Transverse colon (tissue), 4 donors: ENCODE data around the gene PDIA2. TPM values are rescaled to one million over a fixed set of nuclear protein-coding genes. Genes with fewer than 3 reads are reported as not detected.

ENCODE experiments used
- DNase-seq: peaks from one replicate; pipeline ENCODE4 v3.0.0-alpha.2; 2019
- H3K27ac ChIP-seq, 4 donors: fragments of 200-600 bp; sonication (generic); 2 replicates each; pipeline ENCODE4 v1.5.1; 2016 to 2018; ENCODE audit warnings: inconsistent platforms in 4 of 4
- H3K27me3 ChIP-seq: fragments of 200-600 bp; sonication (generic); 2 replicates; pipeline ENCODE4 v1.5.1; 2017; ENCODE audit warnings: inconsistent platforms
- H3K36me3 ChIP-seq, 4 donors: fragments of 200-600 bp; sonication (generic); 2 replicates each; pipeline ENCODE4 v1.5.1; 2017 to 2019; ENCODE audit warnings: inconsistent platforms in 4 of 4
- H3K4me1 ChIP-seq, 4 donors: fragments of 200-600 bp; sonication (generic); 2 replicates each; pipeline ENCODE4 v1.5.1; 2017 to 2020; ENCODE audit warnings: inconsistent platforms in 4 of 4
- H3K4me3 ChIP-seq, 4 donors: fragments of 200-600 bp; sonication (generic); 1 replicate in 1 of 4; 2 replicates in 3 of 4; pipeline versions ENCODE4 v1.5.1 to v1.6.1; 2017 to 2019; ENCODE audit warnings: inconsistent platforms in 4 of 4
- H3K9me3 ChIP-seq, 2 donors: fragments of 200-600 bp; sonication (generic); 2 replicates each; pipeline ENCODE4 v1.5.1; 2017 to 2019; ENCODE audit warnings: inconsistent platforms in 2 of 2
- EP300 ChIP-seq: sonication (generic); formaldehyde crosslinking; IDR thresholded peaks from one replicate; pipeline ENCODE4 v1.6.1; 2017; ENCODE audit warnings: antibody characterized with exemption, low read depth
- POLR2A ChIP-seq: fragments of 450-650 bp; IDR thresholded peaks from one replicate; pipeline ENCODE4 v1.6.1; 2016; ENCODE audit warnings: antibody characterized with exemption, mild to moderate bottlenecking, moderate library complexity
- POLR2AphosphoS5 ChIP-seq, 3 donors: sonication (generic); formaldehyde crosslinking; IDR thresholded peaks; one replicate each; pipeline ENCODE4 v1.6.1; 2016; ENCODE audit warnings: antibody characterized with exemption in 3 of 3
- WGBS, 2 donors: methylation state at CpG; one replicate each; pipeline ENCODE4 v1.1.5; 2018; ENCODE audit warnings: low coverage in 1 of 2; 5-methylcytosine and 5-hydroxymethylcytosine counted together
- in situ Hi-C, 4 donors: fragments of 200-750 bp; cut with MboI; loops; one replicate each; pipeline versions ENCODE4 v1.15.0 to v1.15.1; 2017; ENCODE audit warnings: low sequenced_read_pairs in 3 of 4, low pct_ligation_motif_present in 1 of 4, low pct_unique_long_range_greater_than_20kb in 1 of 4
- intact Hi-C: fragments of 100-400 bp; cut with DNase I; formaldehyde crosslinking; loops from one replicate; pipeline ENCODE4 v1.15.1; 2023; ENCODE audit warnings: low total_unique reads
- total RNA-seq, 4 donors: library from RNA; depleted of rRNA; stranded (reverse); fragments of >200 nt; gene quantifications; one replicate each; pipeline ENCODE4 v1.1.0, GENCODE V29; 2016
- TF ChIP-seq, protein P1 (sequence below), 5 experiments: fragments of 200-600 bp in 3 of 5; fragments of 450-650 bp in 2 of 5; sonication (generic) in 3 of 5; IDR thresholded peaks; 1 replicate in 2 of 5; 2 replicates in 3 of 5; pipeline ENCODE4 v1.5.1; 2016 to 2017; ENCODE audit warnings: antibody characterized with exemption in 5 of 5, inconsistent platforms in 3 of 5, mild to moderate bottlenecking in 2 of 5, moderate library complexity in 1 of 5

PDIA2 gene
- total RNA-seq, 4 donors from 2014 or later = 0.55 to 2.6 (median 0.79) TPM; not detected in 1

DNA sequence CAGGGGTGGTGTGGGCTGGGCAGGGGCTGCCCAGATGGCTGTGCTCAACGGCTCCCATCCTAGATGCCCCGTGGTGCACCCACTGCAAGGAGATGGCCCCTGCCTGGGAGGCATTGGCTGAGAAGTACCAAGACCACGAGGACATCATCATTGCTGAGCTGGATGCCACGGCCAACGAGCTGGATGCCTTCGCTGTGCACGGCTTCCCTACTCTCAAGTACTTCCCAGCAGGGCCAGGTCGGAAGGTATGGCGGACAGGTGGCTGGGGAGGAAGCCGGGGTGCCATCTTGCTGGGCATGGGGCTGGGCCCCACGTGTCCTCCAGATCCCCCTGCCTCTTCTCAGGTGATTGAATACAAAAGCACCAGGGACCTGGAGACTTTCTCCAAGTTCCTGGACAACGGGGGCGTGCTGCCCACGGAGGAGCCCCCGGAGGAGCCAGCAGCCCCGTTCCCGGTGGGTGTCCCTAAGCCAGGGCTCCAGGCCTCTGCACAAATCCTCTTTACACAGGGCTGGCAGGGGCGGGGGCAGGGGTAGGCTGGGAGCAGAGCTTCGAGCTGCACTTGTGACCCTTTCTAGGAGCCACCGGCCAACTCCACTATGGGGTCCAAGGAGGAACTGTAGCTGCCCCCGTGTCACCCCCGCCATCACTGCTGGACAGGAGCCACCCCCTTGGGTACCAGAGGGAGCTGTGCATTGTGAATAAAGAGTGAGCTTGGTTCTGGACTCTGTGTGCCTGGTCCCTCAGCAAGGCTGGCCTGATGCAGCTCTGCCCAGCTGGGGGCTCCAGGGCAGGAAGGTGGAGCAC lies 3.7 kb downstream of the PDIA2 start:
- no peak overlapping the region for H3K27ac ChIP-seq

DNA sequence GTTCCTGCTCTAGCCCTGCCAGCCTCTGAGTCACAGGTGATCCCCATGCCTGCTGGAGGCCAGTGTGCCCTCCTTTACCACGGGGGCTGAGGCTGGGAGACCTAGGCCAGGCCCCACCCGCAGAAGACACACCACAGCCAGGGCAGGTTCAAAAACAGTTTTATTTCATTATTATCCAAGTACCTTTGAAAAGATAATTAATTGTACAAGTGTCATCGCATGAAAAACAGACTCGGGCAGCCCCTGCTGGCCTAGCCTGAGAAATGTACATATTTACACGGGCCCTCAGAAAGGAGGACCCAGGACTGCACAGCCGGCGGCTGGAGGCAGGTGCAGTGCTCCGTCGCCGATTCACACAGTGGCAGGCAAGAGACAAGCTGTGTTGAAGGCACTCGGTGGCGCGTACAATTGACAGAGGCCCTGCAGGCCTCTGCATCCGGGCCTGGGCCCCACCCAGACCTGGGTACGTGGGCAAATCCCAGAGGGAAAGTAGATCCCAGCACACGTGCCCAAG lies 4.4 kb downstream of the PDIA2 start:
- Histone ChIP-seq H3K4me1 (no peaks in the 10 kb centered on the region), H3K9me3 (no peaks in the 10 kb centered on the region), H3K27me3 (peaks cover 10% of the 10 kb centered on the region), H3K36me3 (peaks cover 0 to 27% (median 7%) of the 10 kb centered on the region in 4 donors), H3K4me3 (no peak overlapping the region), H3K27ac (no peak overlapping the region)
- DNase-seq = no peak
- TF ChIP-seq, protein P1, sequence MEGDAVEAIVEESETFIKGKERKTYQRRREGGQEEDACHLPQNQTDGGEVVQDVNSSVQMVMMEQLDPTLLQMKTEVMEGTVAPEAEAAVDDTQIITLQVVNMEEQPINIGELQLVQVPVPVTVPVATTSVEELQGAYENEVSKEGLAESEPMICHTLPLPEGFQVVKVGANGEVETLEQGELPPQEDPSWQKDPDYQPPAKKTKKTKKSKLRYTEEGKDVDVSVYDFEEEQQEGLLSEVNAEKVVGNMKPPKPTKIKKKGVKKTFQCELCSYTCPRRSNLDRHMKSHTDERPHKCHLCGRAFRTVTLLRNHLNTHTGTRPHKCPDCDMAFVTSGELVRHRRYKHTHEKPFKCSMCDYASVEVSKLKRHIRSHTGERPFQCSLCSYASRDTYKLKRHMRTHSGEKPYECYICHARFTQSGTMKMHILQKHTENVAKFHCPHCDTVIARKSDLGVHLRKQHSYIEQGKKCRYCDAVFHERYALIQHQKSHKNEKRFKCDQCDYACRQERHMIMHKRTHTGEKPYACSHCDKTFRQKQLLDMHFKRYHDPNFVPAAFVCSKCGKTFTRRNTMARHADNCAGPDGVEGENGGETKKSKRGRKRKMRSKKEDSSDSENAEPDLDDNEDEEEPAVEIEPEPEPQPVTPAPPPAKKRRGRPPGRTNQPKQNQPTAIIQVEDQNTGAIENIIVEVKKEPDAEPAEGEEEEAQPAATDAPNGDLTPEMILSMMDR (IDR thresholded peaks at IDR 0.05) = peak in 2 of 5 experiments; percentile 7 to 8
- TF ChIP-seq EP300 = no peak
- in situ Hi-C loops (no loop called here), intact Hi-C loops (no loop called here)
- 81% methylated on average over 16 of the region's 16 CpGs; no CpG with 5 or more reads in 1 of the 2 donors for WGBS, 2 donors

More for the DNA sequence above, 3.7 kb downstream of the PDIA2 start:
- in situ Hi-C loops = no loop called here
- TF ChIP-seq, protein P1 (IDR thresholded peaks at IDR 0.05) = no peak
- TF ChIP-seq POLR2A (no peak), EP300 (no peak), POLR2AphosphoS5 (IDR thresholded peaks at IDR 0.05) (no peak)
- no peak overlapping the region for H3K4me3 ChIP-seq
- intact Hi-C loops = no loop called here
- H3K9me3 ChIP-seq = no peaks in the 10 kb centered on the region
- peaks cover 17% of the 10 kb centered on the region for H3K27me3 ChIP-seq
- peaks cover 0 to 2% (median 0%) of the 10 kb centered on the region in 4 donors for H3K4me1 ChIP-seq
- H3K36me3 ChIP-seq = peaks cover 0 to 25% (median 6%) of the 10 kb centered on the region in 4 donors
- 86 to 100% methylated on average over 2 to 22 of the region's 22 CpGs for WGBS, 2 donors
- DNase-seq = no peak

DNA sequence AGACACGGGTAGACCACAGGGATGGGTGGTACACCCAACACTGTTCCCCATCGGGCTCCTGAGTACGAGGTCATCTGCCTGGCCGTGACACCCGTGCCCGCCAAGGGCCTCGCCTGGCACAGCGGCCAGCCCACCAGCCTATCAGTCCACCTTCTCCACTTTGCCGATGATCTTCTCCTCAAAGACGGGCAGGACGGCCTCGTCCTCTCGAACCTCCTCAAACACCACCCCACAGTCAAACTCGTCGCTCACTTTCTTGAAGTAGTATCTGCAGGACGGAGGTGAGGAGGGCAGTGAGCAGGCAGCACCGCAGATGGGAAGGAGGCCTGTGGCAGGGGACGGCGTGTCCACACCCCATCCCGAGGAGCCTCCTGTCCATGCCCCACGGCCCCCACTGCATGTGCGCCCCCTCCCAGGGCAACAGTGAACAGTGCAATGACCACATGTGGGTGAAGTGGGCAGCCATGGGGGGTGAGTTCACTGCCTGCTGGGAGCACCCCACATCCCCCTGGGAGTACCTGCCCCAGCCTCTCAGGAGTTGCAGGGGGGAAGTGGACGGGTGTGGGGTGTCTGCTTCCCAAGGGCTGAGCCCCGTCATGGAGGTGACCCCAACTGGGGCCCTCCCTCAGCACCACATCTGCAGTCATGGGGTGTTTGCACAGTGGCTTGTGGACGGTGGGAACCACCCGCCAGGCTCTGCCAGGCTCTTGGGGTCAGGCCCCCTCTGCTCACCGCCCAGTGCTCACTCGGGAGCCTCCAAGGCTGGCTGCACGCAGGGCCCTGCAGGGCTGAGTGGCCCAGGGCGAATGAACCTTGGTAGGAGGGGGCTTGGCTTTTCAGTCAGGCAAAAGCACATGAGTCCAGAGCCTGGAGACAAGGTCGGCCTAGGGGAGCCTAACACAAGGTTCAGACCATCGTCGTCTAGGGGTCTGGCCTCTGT lies 5.3 kb downstream of the PDIA2 start:
- no peak for DNase-seq
- intact Hi-C loops = loop anchor here (1.0 kb wide), 1 partner anchor 20 kb away; no protein-coding TSS in a partner anchor
- H3K9me3 ChIP-seq = no peaks in the 10 kb centered on the region
- TF ChIP-seq, protein P1 (IDR thresholded peaks at IDR 0.05) = no peak
- TF ChIP-seq EP300 (no peak), POLR2A (no peak), POLR2AphosphoS5 (IDR thresholded peaks at IDR 0.05) (no peak)
- no peaks in the 10 kb centered on the region for H3K4me1 ChIP-seq
- H3K27ac ChIP-seq = no peak overlapping the region
- peaks cover 0 to 31% (median 10%) of the 10 kb centered on the region in 4 donors for H3K36me3 ChIP-seq
- in situ Hi-C loops = no loop called here
- peaks cover 2% of the 10 kb centered on the region for H3K27me3 ChIP-seq
- no peak overlapping the region for H3K4me3 ChIP-seq
- 95% methylated on average over 32 of the region's 33 CpGs; no CpG with 5 or more reads in 1 of the 2 donors for WGBS, 2 donors
